Raji (cell line): ENCODE data around the gene ST3GAL6.

ENCODE experiments used
- POLR2A ChIP-seq: IDR thresholded peaks from 2 replicates; pipeline ENCODE4 v1.6.1; 2011; ENCODE audit warnings: low read depth, low read length, control low read depth; ENCODE audit not compliant: insufficient read depth

The ST3GAL6 gene

GRCh38 chr3:98800401-98800800, 37.3 kb downstream of the ST3GAL6 start:
- no peak for TF ChIP-seq POLR2A

GRCh38 chr3:98801043-98801747, 38.1 kb downstream of the ST3GAL6 start:
- no peak for TF ChIP-seq POLR2A

GRCh38 chr3:98805571-98805970, 42.4 kb downstream of the ST3GAL6 start:
- no peak for TF ChIP-seq POLR2A

- TF ChIP-seq POLR2A, result no peak
Measured at GRCh38 chr3:98806521-98806920, 43.4 kb downstream of the ST3GAL6 start.

GRCh38 chr3:98807011-98807410, 43.9 kb downstream of the ST3GAL6 start:
- TF ChIP-seq POLR2A, result no peak

GRCh38 chr3:98807561-98807960, 44.4 kb downstream of the ST3GAL6 start:
- TF ChIP-seq POLR2A, result no peak

GRCh38 chr3:98808071-98808470, 44.9 kb downstream of the ST3GAL6 start:
- TF ChIP-seq POLR2A, result no peak

GRCh38 chr3:98809557-98809956, 46.4 kb downstream of the ST3GAL6 start:
- no peak for TF ChIP-seq POLR2A

GRCh38 chr3:98811048-98811447, 47.9 kb downstream of the ST3GAL6 start:
- no peak for TF ChIP-seq POLR2A

- TF ChIP-seq POLR2A, result no peak
Measured at GRCh38 chr3:98812851-98813374, 49.8 kb downstream of the ST3GAL6 start.

- TF ChIP-seq POLR2A, result no peak
Measured at GRCh38 chr3:98814817-98815420, 51.8 kb downstream of the ST3GAL6 start.

- TF ChIP-seq POLR2A, result no peak
Measured at GRCh38 chr3:98817547-98818041, 54.5 kb downstream of the ST3GAL6 start.

GRCh38 chr3:98821063-98821462, 57.9 kb downstream of the ST3GAL6 start:
- no peak for TF ChIP-seq POLR2A

- TF ChIP-seq POLR2A, result no peak
Measured at GRCh38 chr3:98823791-98824190, 60.7 kb downstream of the ST3GAL6 start.

GRCh38 chr3:98824256-98824655, 61.1 kb downstream of the ST3GAL6 start:
- TF ChIP-seq POLR2A, result no peak

GRCh38 chr3:98826126-98826525, 63.0 kb downstream of the ST3GAL6 start:
- TF ChIP-seq POLR2A, result no peak

GRCh38 chr3:98827221-98827920, 64.2 kb downstream of the ST3GAL6 start:
- TF ChIP-seq POLR2A, result no peak
